HCT116 (cell line): ENCODE data around the gene NDUFS1. TPM values are rescaled to one million over a fixed set of nuclear protein-coding genes. Genes with fewer than 3 reads are reported as not detected.

Source experiments
- ATAC-seq: fragments of 200-7000 bp; cut with Tn5 transposase; 2 replicates; pipeline ENCODE4 v1.9.1; 2020; ENCODE audit warnings: mild to moderate bottlenecking, moderate library complexity
- BruUV-seq: library from RNA; stranded (reverse); fragments of 400-500 nt; replicated peaks from 2 replicates; lab custom pipeline; 2021; lab: Mats Ljungman, UMichigan
- CTCF ChIA-PET: fragments of 300-600 bp; sonication (Branson Sonifier 250); formaldehyde crosslinking; loops from one replicate; lab custom pipeline; 2021; ENCODE audit warnings: antibody characterized with exemption; lab: Charles Lee
- POLR2A ChIA-PET: fragments of 300-600, 350-600 bp; sonication (Branson Sonifier 250); formaldehyde crosslinking; loops from one replicate; lab custom pipeline; 2021; ENCODE audit warnings: antibody characterized with exemption; lab: Charles Lee
- RAD21 ChIA-PET, 2 experiments: fragments of 300-600 bp; sonication (Branson Sonifier 250); formaldehyde crosslinking; loops; one replicate each; lab custom pipeline; 2023; ENCODE audit warnings: low total read pairs in 2 of 2; ENCODE audit not compliant: uncharacterized antibody in 2 of 2, unreplicated experiment in 2 of 2, low non-redundant PET in 1 of 2; lab: Charles Lee
- DNase-seq: peaks from one replicate; pipeline ENCODE4 v3.0.0-alpha.2; 2010; ENCODE audit warnings: low read depth, low spot score
- H2AFZ ChIP-seq: fragments of 200-600 bp; shearing (Covaris generic), sonication (generic); 2 replicates; pipeline ENCODE4 v1.6.1; 2017; ENCODE audit warnings: low read depth, mixed run types, mixed read lengths, antibody characterized with exemption, low read length; ENCODE audit not compliant: poor library complexity, severe bottlenecking
- H3K27ac ChIP-seq: 2 replicates; pipeline ENCODE4 v1.5.1; 2012; ENCODE audit warnings: low read depth, low read length
- H3K27me3 ChIP-seq: fragments of 200-600 bp; sonication (generic); 2 replicates; pipeline ENCODE4 v1.6.1; 2016; ENCODE audit warnings: mixed run types, low read length, mixed read lengths; ENCODE audit not compliant: insufficient read depth
- H3K36me3 ChIP-seq, 2 experiments: fragments of 200-500 bp in 1 of 2; fragments of 200-600 bp in 1 of 2; sonication (Bioruptor generic) in 1 of 2; sonication (generic) in 1 of 2; 2 replicates each; pipeline versions ENCODE4 v1.5.1 to v1.6.1; 2014 to 2016; ENCODE audit warnings: low read length in 2 of 2, inconsistent platforms in 1 of 2, mixed read lengths in 1 of 2, mixed run types in 1 of 2; ENCODE audit not compliant: insufficient read depth in 2 of 2, control insufficient read depth in 1 of 2
- H3K4me1 ChIP-seq, 2 experiments: fragments of 200-600 bp in 1 of 2; sonication (generic) in 1 of 2; 2 replicates each; pipeline versions ENCODE4 v1.5.1 to v1.6.1; 2012 to 2017; ENCODE audit warnings: low read length in 2 of 2, inconsistent platforms in 1 of 2, mild to moderate bottlenecking in 1 of 2, mixed read lengths in 1 of 2, mixed run types in 1 of 2, moderate library complexity in 1 of 2; ENCODE audit not compliant: insufficient read depth in 2 of 2, control insufficient read depth in 1 of 2
- H3K4me2 ChIP-seq: fragments of 200-600 bp; sonication (generic); 2 replicates; pipeline ENCODE4 v1.6.1; 2017; ENCODE audit warnings: mixed run types, low read length, mixed read lengths
- H3K4me3 ChIP-seq, 2 experiments: fragments of 200-600 bp in 1 of 2; sonication (generic) in 1 of 2; replicated peaks in 1 of 2; 2 replicates each; pipeline ENCODE4 v1.5.1; 2011 to 2016; ENCODE audit warnings: low read length in 2 of 2, control low read depth in 1 of 2, low read depth in 1 of 2, mild to moderate bottlenecking in 1 of 2, mixed read lengths in 1 of 2, mixed run types in 1 of 2
- H3K79me2 ChIP-seq: fragments of 200-600 bp; sonication (generic); 2 replicates; pipeline ENCODE4 v1.6.1; 2017; ENCODE audit warnings: mild to moderate bottlenecking, mixed run types, low read length, moderate library complexity, mixed read lengths; ENCODE audit not compliant: insufficient read depth
- H3K9ac ChIP-seq: fragments of 200-600 bp; sonication (generic); 2 replicates; pipeline ENCODE4 v1.6.1; 2016; ENCODE audit warnings: low read length, mixed read lengths
- H3K9me2 ChIP-seq: fragments of 200-600 bp; sonication (generic), shearing (Covaris generic); 2 replicates; pipeline ENCODE4 v1.6.1; 2017; ENCODE audit warnings: mixed run types, mild to moderate bottlenecking, moderate library complexity; ENCODE audit not compliant: insufficient read depth
- H3K9me3 ChIP-seq, 2 experiments: fragments of 200-500 bp in 1 of 2; fragments of 200-600 bp in 1 of 2; sonication (Bioruptor generic) in 1 of 2; sonication (generic) in 1 of 2; 2 replicates each; pipeline ENCODE4 v1.6.1; 2014 to 2017; ENCODE audit warnings: low read length in 2 of 2, mixed read lengths in 2 of 2, inconsistent platforms in 1 of 2, low read depth in 1 of 2, mild to moderate bottlenecking in 1 of 2, mixed run types in 1 of 2, moderate library complexity in 1 of 2; ENCODE audit not compliant: control insufficient read depth in 1 of 2, insufficient read depth in 1 of 2
- H4K20me1 ChIP-seq: fragments of 200-600 bp; sonication (generic), shearing (Covaris generic); 2 replicates; pipeline ENCODE4 v1.6.1; 2017; ENCODE audit warnings: mixed run types, mild to moderate bottlenecking, moderate library complexity; ENCODE audit not compliant: insufficient read depth
- CEBPB ChIP-seq: IDR thresholded peaks from 2 replicates; pipeline ENCODE4 v1.6.1; 2012; ENCODE audit warnings: low read depth
- EGR1 ChIP-seq: IDR thresholded peaks from 2 replicates; pipeline ENCODE4 v1.6.1; 2012; ENCODE audit warnings: low read depth
- EZH2 ChIP-seq: fragments of 200-600 bp; sonication (generic); IDR thresholded peaks from 2 replicates; pipeline ENCODE4 v1.6.1; 2017; ENCODE audit warnings: antibody characterized with exemption, mixed run types
- RAD21 ChIP-seq: IDR thresholded peaks from 2 replicates; pipeline ENCODE4 v1.6.1; 2012; ENCODE audit warnings: low read depth, mild to moderate bottlenecking
- SIN3A ChIP-seq: IDR thresholded peaks from 2 replicates; pipeline ENCODE4 v1.6.1; 2012; ENCODE audit warnings: low read depth
- SP1 ChIP-seq: IDR thresholded peaks from 2 replicates; pipeline ENCODE4 v1.6.1; 2012; ENCODE audit warnings: low read depth
- SRF ChIP-seq: IDR thresholded peaks from 2 replicates; pipeline ENCODE4 v1.6.1; 2012; ENCODE audit warnings: low read depth
- YY1 ChIP-seq: IDR thresholded peaks from 2 replicates; pipeline ENCODE4 v1.6.1; 2011; ENCODE audit warnings: low read length, low read depth, moderate library complexity, mild to moderate bottlenecking; ENCODE audit not compliant: insufficient replicate concordance; ENCODE audit errors: extremely low read depth
- intact Hi-C: fragments of 100-400 bp; cut with micrococcal nuclease; formaldehyde crosslinking; loops from 2 replicates; pipeline ENCODE4 v1.10.0; 2022
- total RNA-seq: library from RNA; stranded (reverse); gene quantifications from one replicate; pipeline ENCODE4 v1.2.1, GENCODE V29; 2021; ENCODE audit not compliant: unreplicated experiment
- TF ChIP-seq, protein P1 (sequence below), 3 experiments: fragments of 200-600 bp in 1 of 3; sonication (generic) in 1 of 3; IDR thresholded peaks in 2 of 3; conservative IDR thresholded peaks in 1 of 3; 2 replicates each; pipeline ENCODE4 v1.5.1; 2012 to 2017; ENCODE audit warnings: low read depth in 2 of 3, low read length in 2 of 3, antibody characterized with exemption in 1 of 3, borderline replicate concordance in 1 of 3, control low read depth in 1 of 3, mild to moderate bottlenecking in 1 of 3, mixed read lengths in 1 of 3, mixed run types in 1 of 3, moderate library complexity in 1 of 3; ENCODE audit not compliant: insufficient read depth in 1 of 3
- TF ChIP-seq, protein P2 (sequence below): IDR thresholded peaks from 2 replicates; pipeline ENCODE4 v1.6.1; 2011; ENCODE audit warnings: mild to moderate bottlenecking, low read length, moderate library complexity; ENCODE audit not compliant: insufficient replicate concordance; ENCODE audit errors: extremely low read depth
- TF ChIP-seq, protein P3 (sequence below): IDR thresholded peaks from 2 replicates; pipeline ENCODE4 v1.6.1; 2012
- TF ChIP-seq, protein P4 (sequence below): IDR thresholded peaks from 2 replicates; pipeline ENCODE4 v1.6.1; 2012; ENCODE audit warnings: low read depth

The NDUFS1 gene
- total RNA-seq, 1 experiment from 2014 or later, result 86.6 TPM

DNA sequence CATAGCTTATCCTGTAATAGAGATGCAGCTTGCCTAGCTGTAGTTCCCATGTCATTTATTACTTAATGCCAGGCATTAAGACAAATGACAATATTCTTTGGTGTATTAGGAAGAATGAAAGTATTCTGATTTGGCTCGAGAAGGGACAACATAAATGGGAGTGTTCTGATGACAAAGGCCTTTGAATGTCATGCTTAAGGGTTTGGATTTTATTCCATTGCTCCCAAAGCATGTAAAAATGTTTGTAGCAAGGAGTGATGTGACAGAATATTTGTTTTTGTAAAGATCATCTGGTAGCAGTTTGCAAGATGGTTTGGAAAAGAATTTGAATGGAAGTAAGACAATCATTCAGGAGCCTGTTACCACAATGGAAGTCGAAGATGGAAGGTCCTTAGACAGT, 30.9 kb upstream of the NDUFS1 start:
- H3K4me3 ChIP-seq, result no peak overlapping the region
- POLR2A ChIA-PET, result no interaction called here
- no peak overlapping the region for H2AFZ ChIP-seq
- no TSS peak for BruUV-seq
- H3K79me2 ChIP-seq, result no peaks in the 10 kb centered on the region
- no peak overlapping the region for H3K4me2 ChIP-seq
- ATAC-seq (no peak), DNase-seq (no peak)
- H3K27ac ChIP-seq, result no peak overlapping the region
- H3K4me1 ChIP-seq, result no peaks in the 10 kb centered on the region
- H3K27me3 ChIP-seq, result no peaks in the 10 kb centered on the region
- H4K20me1 ChIP-seq, result no peaks in the 10 kb centered on the region
- no peaks in the 10 kb centered on the region for H3K9me2 ChIP-seq
- no peaks in the 10 kb centered on the region for H3K9me3 ChIP-seq
- RAD21 ChIA-PET, result no interaction called here
- TF ChIP-seq, protein P1, sequence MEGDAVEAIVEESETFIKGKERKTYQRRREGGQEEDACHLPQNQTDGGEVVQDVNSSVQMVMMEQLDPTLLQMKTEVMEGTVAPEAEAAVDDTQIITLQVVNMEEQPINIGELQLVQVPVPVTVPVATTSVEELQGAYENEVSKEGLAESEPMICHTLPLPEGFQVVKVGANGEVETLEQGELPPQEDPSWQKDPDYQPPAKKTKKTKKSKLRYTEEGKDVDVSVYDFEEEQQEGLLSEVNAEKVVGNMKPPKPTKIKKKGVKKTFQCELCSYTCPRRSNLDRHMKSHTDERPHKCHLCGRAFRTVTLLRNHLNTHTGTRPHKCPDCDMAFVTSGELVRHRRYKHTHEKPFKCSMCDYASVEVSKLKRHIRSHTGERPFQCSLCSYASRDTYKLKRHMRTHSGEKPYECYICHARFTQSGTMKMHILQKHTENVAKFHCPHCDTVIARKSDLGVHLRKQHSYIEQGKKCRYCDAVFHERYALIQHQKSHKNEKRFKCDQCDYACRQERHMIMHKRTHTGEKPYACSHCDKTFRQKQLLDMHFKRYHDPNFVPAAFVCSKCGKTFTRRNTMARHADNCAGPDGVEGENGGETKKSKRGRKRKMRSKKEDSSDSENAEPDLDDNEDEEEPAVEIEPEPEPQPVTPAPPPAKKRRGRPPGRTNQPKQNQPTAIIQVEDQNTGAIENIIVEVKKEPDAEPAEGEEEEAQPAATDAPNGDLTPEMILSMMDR (IDR thresholded peaks at IDR 0.05 in 2 of 3, conservative IDR thresholded peaks at IDR 0.05 in 1 of 3; ENCODE audit: borderline replicate concordance in 1 of 3, insufficient read depth in 1 of 3, low read depth in 2 of 3, low read length in 2 of 3), result no peak
- no peak for TF ChIP-seq SIN3A
- TF ChIP-seq CEBPB, result no peak
- TF ChIP-seq, protein P2, sequence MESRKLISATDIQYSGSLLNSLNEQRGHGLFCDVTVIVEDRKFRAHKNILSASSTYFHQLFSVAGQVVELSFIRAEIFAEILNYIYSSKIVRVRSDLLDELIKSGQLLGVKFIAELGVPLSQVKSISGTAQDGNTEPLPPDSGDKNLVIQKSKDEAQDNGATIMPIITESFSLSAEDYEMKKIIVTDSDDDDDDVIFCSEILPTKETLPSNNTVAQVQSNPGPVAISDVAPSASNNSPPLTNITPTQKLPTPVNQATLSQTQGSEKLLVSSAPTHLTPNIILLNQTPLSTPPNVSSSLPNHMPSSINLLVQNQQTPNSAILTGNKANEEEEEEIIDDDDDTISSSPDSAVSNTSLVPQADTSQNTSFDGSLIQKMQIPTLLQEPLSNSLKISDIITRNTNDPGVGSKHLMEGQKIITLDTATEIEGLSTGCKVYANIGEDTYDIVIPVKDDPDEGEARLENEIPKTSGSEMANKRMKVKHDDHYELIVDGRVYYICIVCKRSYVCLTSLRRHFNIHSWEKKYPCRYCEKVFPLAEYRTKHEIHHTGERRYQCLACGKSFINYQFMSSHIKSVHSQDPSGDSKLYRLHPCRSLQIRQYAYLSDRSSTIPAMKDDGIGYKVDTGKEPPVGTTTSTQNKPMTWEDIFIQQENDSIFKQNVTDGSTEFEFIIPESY, result no peak
- TF ChIP-seq EZH2, result no peak
- TF ChIP-seq SRF, result no peak
- no peak for TF ChIP-seq RAD21
- no peak for TF ChIP-seq YY1
- TF ChIP-seq, protein P3, sequence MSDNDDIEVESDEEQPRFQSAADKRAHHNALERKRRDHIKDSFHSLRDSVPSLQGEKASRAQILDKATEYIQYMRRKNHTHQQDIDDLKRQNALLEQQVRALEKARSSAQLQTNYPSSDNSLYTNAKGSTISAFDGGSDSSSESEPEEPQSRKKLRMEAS, result no peak
- TF ChIP-seq, protein P4, sequence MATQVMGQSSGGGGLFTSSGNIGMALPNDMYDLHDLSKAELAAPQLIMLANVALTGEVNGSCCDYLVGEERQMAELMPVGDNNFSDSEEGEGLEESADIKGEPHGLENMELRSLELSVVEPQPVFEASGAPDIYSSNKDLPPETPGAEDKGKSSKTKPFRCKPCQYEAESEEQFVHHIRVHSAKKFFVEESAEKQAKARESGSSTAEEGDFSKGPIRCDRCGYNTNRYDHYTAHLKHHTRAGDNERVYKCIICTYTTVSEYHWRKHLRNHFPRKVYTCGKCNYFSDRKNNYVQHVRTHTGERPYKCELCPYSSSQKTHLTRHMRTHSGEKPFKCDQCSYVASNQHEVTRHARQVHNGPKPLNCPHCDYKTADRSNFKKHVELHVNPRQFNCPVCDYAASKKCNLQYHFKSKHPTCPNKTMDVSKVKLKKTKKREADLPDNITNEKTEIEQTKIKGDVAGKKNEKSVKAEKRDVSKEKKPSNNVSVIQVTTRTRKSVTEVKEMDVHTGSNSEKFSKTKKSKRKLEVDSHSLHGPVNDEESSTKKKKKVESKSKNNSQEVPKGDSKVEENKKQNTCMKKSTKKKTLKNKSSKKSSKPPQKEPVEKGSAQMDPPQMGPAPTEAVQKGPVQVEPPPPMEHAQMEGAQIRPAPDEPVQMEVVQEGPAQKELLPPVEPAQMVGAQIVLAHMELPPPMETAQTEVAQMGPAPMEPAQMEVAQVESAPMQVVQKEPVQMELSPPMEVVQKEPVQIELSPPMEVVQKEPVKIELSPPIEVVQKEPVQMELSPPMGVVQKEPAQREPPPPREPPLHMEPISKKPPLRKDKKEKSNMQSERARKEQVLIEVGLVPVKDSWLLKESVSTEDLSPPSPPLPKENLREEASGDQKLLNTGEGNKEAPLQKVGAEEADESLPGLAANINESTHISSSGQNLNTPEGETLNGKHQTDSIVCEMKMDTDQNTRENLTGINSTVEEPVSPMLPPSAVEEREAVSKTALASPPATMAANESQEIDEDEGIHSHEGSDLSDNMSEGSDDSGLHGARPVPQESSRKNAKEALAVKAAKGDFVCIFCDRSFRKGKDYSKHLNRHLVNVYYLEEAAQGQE, result no peak
- TF ChIP-seq EGR1, result no peak
- no peak for TF ChIP-seq SP1
- intact Hi-C loops, result no loop called here
- H3K36me3 ChIP-seq, result no peaks in the 10 kb centered on the region
- H3K9ac ChIP-seq, result no peak overlapping the region
- CTCF ChIA-PET, result no interaction called here
